Posterior vena cava (tissue), 2 donors: ENCODE data around the gene HBB. TPM values are rescaled to one million over a fixed set of nuclear protein-coding genes. Genes with fewer than 3 reads are reported as not detected.

ENCODE experiments used
- DNase-seq: peaks from one replicate; pipeline ENCODE4 v3.0.0-alpha.2; 2020; ENCODE audit warnings: low spot score
- intact Hi-C, 2 donors: fragments of 100-400 bp; cut with DNase I; formaldehyde crosslinking; loops; one replicate each; pipeline versions ENCODE4 v1.14.1 to v1.14.2; 2022 to 2023
- total RNA-seq, 2 donors: library from RNA; stranded (reverse); fragmentation: NEBNext Ultra II Directional; extraction: Animal tissue kit (Norgen Biotek cat#: 25700); gene quantifications; one replicate each; pipeline ENCODE4 v1.2.1, GENCODE V29; 2021
- donor health status: DM: yes; HTN: yes; CAD: no.
- donor health status: DM: yes; HTN: yes; CAD: no.

The HBB gene
- total RNA-seq, 2 donors from 2014 or later, result 1,053 to 3,910 TPM

DNA sequence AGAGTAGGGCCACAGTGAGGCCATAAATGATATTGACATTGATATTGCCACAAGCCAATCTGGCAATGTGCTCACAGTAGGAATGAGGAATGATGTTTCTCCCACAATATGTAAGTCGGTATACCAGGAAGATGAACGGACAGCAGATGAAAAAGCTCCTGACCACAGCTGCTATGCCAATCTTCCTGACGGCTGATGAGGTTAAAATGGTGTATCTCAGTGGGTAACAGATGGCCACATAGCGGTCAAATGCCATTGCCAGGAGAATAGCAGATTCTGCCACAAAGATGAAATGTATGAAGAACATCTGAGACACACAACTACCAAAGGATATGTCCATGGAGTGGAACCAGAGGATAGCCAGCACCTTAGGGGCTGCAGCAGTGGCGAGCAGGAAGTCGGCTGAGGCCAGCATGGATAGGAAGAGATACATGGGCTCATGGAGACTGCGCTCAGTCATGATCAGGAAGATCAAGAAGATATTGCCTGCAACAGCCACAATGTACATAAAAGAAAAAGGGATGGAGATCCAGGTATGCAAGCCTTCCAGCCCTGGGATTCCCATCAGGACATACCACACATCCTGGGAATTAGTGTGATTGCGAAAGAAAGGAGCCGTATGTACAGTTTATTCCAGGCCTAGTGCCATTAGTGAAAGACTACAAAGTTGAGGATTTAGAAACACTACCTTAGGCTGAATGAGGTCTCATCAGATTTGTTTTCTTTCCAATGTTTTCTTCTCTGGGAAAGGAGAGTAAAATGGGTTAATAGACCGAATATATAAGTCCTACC is 48.6 kb downstream of the HBB start:
- intact Hi-C loops, result no loop called here
- no peak for DNase-seq

Other genes with a start within 250 kb of the HBB start
- gene OR51L1, start 232.2 kb downstream of the HBB start, total RNA-seq, result not detected
- gene OR52J3, start 180.5 kb downstream of the HBB start, total RNA-seq, result not detected
- gene OR52E2, start 167.4 kb downstream of the HBB start, total RNA-seq, result not detected
- gene OR52E1, start 157.5 kb downstream of the HBB start, total RNA-seq, result not detected
- gene OR52A5, start 88.7 kb downstream of the HBB start, total RNA-seq, result not detected
- gene OR52A1, start 72.3 kb downstream of the HBB start, total RNA-seq, result not detected
- not detected for gene OR51V1, start 26.4 kb downstream of the HBB start, total RNA-seq
- 1 to 10 TPM; 1.4 to 4.8 TPM for gene HBD, start 7.4 kb upstream of the HBB start, total RNA-seq
- gene HBG1, start 22.8 kb upstream of the HBB start, total RNA-seq, result not detected
- gene HBG2, start 27.7 kb upstream of the HBB start, total RNA-seq, result under 1 TPM in 1 of 2 donors, not detected in 1; 0.71 TPM
- gene HBE1, start 42.9 kb upstream of the HBB start, total RNA-seq, result not detected
- under 1 TPM in 1 of 2 donors, not detected in 1; 0.46 TPM for gene OR51B4, start 74.9 kb upstream of the HBB start, total RNA-seq
- not detected for gene OR51B2, start 97.2 kb upstream of the HBB start, total RNA-seq
- gene OR51B5, start 116.5 kb upstream of the HBB start, total RNA-seq, result under 1 TPM; 0.29 to 0.51 TPM
- gene OR51B6, start 124.4 kb upstream of the HBB start, total RNA-seq, result not detected
- gene OR51M1, start 156.7 kb upstream of the HBB start, total RNA-seq, result not detected
- gene OR51Q1, start 195.0 kb upstream of the HBB start, total RNA-seq, result not detected
- gene OR51I1, start 214.4 kb upstream of the HBB start, total RNA-seq, result not detected
- gene OR51I2, start 222.3 kb upstream of the HBB start, total RNA-seq, result not detected